ENCODE results near the gene RAB33B. TPM values are rescaled to one million over a fixed set of nuclear protein-coding genes. Genes with fewer than 3 reads are reported as not detected.
"Not testable (repeated sequence)": the region's sequence is repeated elsewhere in the genome, so short reads cannot be mapped to it uniquely, and the experiment has no call there.

The RAB33B gene
- total RNA-seq, 1 donor from 2014 or later = 5.0 TPM

DNA sequence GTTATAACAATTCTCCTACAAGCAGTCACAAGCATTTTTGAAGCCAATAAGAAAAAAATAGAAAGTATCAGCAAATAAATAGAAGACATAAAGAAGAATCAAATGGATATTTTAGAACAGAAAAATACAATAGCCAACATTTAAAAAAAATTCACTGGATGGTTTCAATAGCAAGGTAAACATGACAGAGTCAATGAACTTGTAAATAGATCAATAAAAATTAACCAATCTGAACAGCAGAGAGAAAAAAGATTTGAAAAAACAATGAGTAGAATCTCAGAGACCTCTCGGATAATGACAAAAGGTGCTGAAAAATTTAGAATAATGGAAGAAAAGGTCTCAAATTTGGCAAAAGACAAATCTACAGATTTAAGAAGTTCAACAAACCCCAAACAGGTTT, 33.3 kb upstream of the RAB33B start:
- no peak for TF ChIP-seq CTCF (IDR thresholded peaks at IDR 0.05; ENCODE audit: partially characterized antibody, unreplicated experiment)
- Mint-ChIP-seq H3K27ac (ENCODE audit: unreplicated experiment) (no peak overlapping the region), H3K36me3 (ENCODE audit: unreplicated experiment) (peaks cover 8% of the 10 kb centered on the region), H3K4me1 (ENCODE audit: low read depth, unreplicated experiment) (peaks cover 1% of the 10 kb centered on the region), H3K4me3 (ENCODE audit: unreplicated experiment) (no peak overlapping the region), H3K27me3 (ENCODE audit: unreplicated experiment) (no peaks in the 10 kb centered on the region), H3K9me3 (ENCODE audit: unreplicated experiment) (peaks cover 7% of the 10 kb centered on the region)
- DNase-seq = no peak

- H3K4me1 Mint-ChIP-seq (ENCODE audit: low read depth, unreplicated experiment) = no peaks in the 10 kb centered on the region
- H3K27ac Mint-ChIP-seq (ENCODE audit: unreplicated experiment) = no peak overlapping the region
- no peak for TF ChIP-seq CTCF (IDR thresholded peaks at IDR 0.05; ENCODE audit: partially characterized antibody, unreplicated experiment)
- H3K9me3 Mint-ChIP-seq (ENCODE audit: unreplicated experiment) = peaks cover 6% of the 10 kb centered on the region
- H3K4me3 Mint-ChIP-seq (ENCODE audit: unreplicated experiment) = no peak overlapping the region
- no peak for DNase-seq
- H3K27me3 Mint-ChIP-seq (ENCODE audit: unreplicated experiment) = no peaks in the 10 kb centered on the region
- H3K36me3 Mint-ChIP-seq (ENCODE audit: unreplicated experiment) = peaks cover 24% of the 10 kb centered on the region
Measured at GRCh38 chr4:139436122-139436521, 17.8 kb upstream of the RAB33B start.

- no peak for TF ChIP-seq CTCF (IDR thresholded peaks at IDR 0.05; ENCODE audit: partially characterized antibody, unreplicated experiment)
- Mint-ChIP-seq H3K27me3 (ENCODE audit: unreplicated experiment) (no peaks in the 10 kb centered on the region), H3K4me3 (ENCODE audit: unreplicated experiment) (no peak overlapping the region), H3K36me3 (ENCODE audit: unreplicated experiment) (peaks cover 23% of the 10 kb centered on the region), H3K4me1 (ENCODE audit: low read depth, unreplicated experiment) (no peaks in the 10 kb centered on the region), H3K27ac (ENCODE audit: unreplicated experiment) (no peak overlapping the region), H3K9me3 (ENCODE audit: unreplicated experiment) (peaks cover 4% of the 10 kb centered on the region)
- no peak for DNase-seq
Measured at GRCh38 chr4:139438141-139438540, 15.8 kb upstream of the RAB33B start.

DNA sequence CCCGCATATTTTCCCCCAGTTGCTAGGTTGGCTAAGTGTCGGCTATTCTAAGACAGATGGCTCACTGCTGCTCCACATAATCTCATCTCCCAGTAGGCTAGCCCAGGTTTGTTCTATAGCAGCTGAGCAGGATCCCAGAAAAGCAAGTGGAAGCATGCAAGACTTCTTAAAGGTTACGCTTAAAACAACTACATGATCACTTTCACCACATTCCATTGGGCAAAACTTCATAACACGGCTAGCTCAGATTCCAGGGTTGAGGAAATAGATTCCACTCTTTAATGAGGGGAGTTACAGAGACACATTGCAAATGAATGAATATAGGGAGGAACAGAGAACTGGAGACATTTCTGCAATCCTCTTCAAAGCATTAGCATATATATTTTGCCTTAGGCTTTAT, 12.9 kb upstream of the RAB33B start:
- peaks cover 7% of the 10 kb centered on the region for H3K9me3 Mint-ChIP-seq (ENCODE audit: unreplicated experiment)
- no peak for TF ChIP-seq CTCF (IDR thresholded peaks at IDR 0.05; ENCODE audit: partially characterized antibody, unreplicated experiment)
- H3K36me3 Mint-ChIP-seq (ENCODE audit: unreplicated experiment) = peaks cover 25% of the 10 kb centered on the region
- no peak overlapping the region for H3K4me3 Mint-ChIP-seq (ENCODE audit: unreplicated experiment)
- H3K27me3 Mint-ChIP-seq (ENCODE audit: unreplicated experiment) = no peaks in the 10 kb centered on the region
- H3K27ac Mint-ChIP-seq (ENCODE audit: unreplicated experiment) = no peak overlapping the region
- H3K4me1 Mint-ChIP-seq (ENCODE audit: low read depth, unreplicated experiment) = no peaks in the 10 kb centered on the region
- no peak for DNase-seq

DNA sequence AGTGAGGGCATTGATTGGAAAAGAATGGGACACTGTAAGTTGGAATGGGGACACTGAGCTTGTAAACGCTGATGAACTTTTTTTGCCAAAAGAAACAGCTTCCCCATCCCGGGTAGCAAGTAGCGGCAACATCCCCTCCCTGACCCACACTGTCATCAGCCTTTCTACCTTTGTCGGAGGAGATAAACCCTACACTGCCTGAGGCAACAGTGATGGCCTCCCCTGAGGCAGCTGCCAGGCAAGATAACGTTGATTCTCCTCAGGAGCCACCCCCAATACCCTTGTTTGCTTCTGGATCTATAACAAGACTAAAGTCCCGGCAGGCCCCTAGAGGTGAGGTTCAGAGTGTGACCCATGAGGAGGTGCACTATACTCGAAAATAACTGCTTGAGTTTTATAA, 10.3 kb upstream of the RAB33B start:
- Mint-ChIP-seq H3K27me3 (ENCODE audit: unreplicated experiment) (no peaks in the 10 kb centered on the region), H3K9me3 (ENCODE audit: unreplicated experiment) (peaks cover 12% of the 10 kb centered on the region), H3K4me1 (ENCODE audit: low read depth, unreplicated experiment) (no peaks in the 10 kb centered on the region), H3K4me3 (ENCODE audit: unreplicated experiment) (no peak overlapping the region), H3K27ac (ENCODE audit: unreplicated experiment) (no peak overlapping the region), H3K36me3 (ENCODE audit: unreplicated experiment) (peaks cover 31% of the 10 kb centered on the region)
- TF ChIP-seq CTCF (IDR thresholded peaks at IDR 0.05; ENCODE audit: partially characterized antibody, unreplicated experiment) = no peak
- no peak for DNase-seq

DNA sequence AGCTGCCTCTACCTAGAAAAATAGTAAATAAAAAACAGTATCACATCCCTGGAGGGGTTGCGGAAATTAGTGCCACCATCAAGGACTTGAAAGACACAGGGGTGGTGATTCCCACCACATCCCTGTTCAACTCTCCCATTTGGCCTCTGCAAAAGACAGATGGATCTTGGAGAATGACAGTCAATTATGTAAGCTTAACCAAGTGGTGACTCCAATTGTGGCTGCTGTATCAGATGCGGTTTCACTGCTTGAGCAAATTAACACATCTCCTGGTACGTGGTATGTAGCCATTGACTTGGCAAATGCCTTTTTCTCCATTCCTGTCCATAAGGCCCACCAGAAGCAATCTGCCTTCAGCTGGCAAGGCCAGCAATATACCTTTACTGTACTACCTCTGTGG, 9.0 kb upstream of the RAB33B start:
- H3K4me1 Mint-ChIP-seq (ENCODE audit: low read depth, unreplicated experiment); H3K9me3 Mint-ChIP-seq (ENCODE audit: unreplicated experiment); DNase-seq; H3K4me3 Mint-ChIP-seq (ENCODE audit: unreplicated experiment); H3K27ac Mint-ChIP-seq (ENCODE audit: unreplicated experiment); H3K27me3 Mint-ChIP-seq (ENCODE audit: unreplicated experiment): not testable (repeated sequence)
- peaks cover 32% of the 10 kb centered on the region for H3K36me3 Mint-ChIP-seq (ENCODE audit: unreplicated experiment)

DNA sequence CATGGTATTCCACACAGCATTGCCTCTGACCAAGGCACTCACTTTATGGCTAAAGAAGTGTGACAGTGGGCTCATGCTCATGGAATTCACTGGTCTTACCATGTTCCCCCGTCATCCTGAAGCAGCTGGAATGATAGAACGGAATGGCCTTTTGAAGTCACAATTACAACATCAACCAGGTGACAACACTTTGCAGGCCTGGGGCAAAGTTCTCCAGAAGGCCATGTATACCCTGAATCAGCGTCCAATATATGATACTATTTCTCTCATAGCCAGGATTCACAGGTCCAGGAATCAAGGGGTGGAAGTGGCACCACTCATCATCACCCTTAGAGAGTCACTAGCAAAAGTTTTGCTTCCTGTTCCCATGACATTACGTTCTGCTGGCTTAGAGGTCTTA, 6.8 kb upstream of the RAB33B start:
- not testable (repeated sequence) for H3K4me3 Mint-ChIP-seq (ENCODE audit: unreplicated experiment); DNase-seq; H3K27me3 Mint-ChIP-seq (ENCODE audit: unreplicated experiment); H3K4me1 Mint-ChIP-seq (ENCODE audit: low read depth, unreplicated experiment); H3K27ac Mint-ChIP-seq (ENCODE audit: unreplicated experiment)
- Mint-ChIP-seq H3K9me3 (ENCODE audit: unreplicated experiment) (peaks cover 11% of the 10 kb centered on the region), H3K36me3 (ENCODE audit: unreplicated experiment) (peaks cover 25% of the 10 kb centered on the region)

All from glutamatergic neuron (in vitro differentiated cells).